ENCODE measurements around the gene APOBEC4. TPM values are rescaled to one million over a fixed set of nuclear protein-coding genes. Genes with fewer than 3 reads are reported as not detected.
A peak's percentile ranks its signal among the peaks of the same experiment; 100 is the strongest.

Gene APOBEC4
- total and polyA plus RNA-seq, 10 of the 15 experiments (the other 5 are each of a cell fraction or from before 2014, with no cell fraction given) = 0.04 to 0.25 (median 0.06) TPM; not detected in 5

DNA sequence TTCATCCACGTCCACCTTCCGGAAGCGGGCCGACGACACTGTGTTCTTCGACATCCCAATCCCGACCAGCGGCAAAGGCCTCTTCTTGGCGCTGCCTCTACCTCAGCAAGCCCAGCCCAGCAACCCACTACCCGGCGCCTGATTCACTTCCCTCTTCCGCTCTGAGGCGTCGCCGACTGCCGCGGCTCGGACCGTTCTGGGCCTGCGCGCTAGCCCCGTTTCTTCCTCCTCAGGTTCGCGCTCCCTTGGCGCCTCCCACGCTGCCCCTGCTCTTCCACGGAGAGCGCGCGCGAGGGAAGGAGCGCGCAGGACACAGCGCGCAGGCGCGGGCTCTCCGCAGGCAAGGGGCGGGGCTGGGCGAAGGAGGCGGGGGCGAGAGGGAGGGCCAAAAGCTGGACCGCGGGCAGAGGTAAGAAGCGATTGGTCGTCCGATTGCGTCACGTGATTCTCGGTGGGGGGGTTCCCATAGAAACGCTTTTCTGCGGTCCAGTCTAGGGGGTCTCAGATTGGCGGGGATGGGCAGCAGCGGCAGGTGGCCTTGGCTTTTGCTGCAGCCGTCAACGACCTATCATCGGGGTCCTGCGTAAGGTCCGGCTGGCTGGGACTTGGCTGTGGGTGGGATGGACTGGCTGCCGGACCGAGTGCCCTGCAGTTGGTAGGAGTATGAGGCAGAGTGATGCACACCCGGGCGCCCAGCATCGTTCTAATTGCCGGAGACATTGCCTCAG, 17.3 kb downstream of the APOBEC4 start, which contains the start of gene ARPC5 (continued):
- TF ChIP-seq, protein P1, sequence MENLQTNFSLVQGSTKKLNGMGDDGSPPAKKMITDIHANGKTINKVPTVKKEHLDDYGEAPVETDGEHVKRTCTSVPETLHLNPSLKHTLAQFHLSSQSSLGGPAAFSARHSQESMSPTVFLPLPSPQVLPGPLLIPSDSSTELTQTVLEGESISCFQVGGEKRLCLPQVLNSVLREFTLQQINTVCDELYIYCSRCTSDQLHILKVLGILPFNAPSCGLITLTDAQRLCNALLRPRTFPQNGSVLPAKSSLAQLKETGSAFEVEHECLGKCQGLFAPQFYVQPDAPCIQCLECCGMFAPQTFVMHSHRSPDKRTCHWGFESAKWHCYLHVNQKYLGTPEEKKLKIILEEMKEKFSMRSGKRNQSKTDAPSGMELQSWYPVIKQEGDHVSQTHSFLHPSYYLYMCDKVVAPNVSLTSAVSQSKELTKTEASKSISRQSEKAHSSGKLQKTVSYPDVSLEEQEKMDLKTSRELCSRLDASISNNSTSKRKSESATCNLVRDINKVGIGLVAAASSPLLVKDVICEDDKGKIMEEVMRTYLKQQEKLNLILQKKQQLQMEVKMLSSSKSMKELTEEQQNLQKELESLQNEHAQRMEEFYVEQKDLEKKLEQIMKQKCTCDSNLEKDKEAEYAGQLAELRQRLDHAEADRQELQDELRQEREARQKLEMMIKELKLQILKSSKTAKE (IDR thresholded peaks at IDR 0.05; ENCODE audit: low read depth, poor library complexity, severe bottlenecking) = no peak
- TF ChIP-seq TCF3 (IDR thresholded peaks at IDR 0.05; ENCODE audit: borderline replicate concordance, insufficient read depth, low read depth, low read length) = no peak
- TF ChIP-seq SIN3A (IDR thresholded peaks at IDR 0.05; ENCODE audit: low read depth, low read length) = peak; percentile 58
- no peak for TF ChIP-seq BCL11A (IDR thresholded peaks at IDR 0.05; ENCODE audit: low read depth, low read length)
- TF ChIP-seq MEF2B (IDR thresholded peaks at IDR 0.05; ENCODE audit: partially characterized antibody, poor library complexity, severe bottlenecking) = peak; percentile 63
- TF ChIP-seq SP1 (IDR thresholded peaks at IDR 0.05; ENCODE audit: low read depth, low read length) = no peak
- no peak for TF ChIP-seq ZNF217 (IDR thresholded peaks at IDR 0.05)
- no peak for TF ChIP-seq HSF1 (IDR thresholded peaks at IDR 0.05; ENCODE audit: low read depth, low read length)
- TF ChIP-seq BACH1 (IDR thresholded peaks at IDR 0.05; ENCODE audit: borderline replicate concordance) = peak; percentile 97
- TF ChIP-seq RAD51 (IDR thresholded peaks at IDR 0.05) = peak; percentile 98
- TF ChIP-seq HDGF (IDR thresholded peaks at IDR 0.05) = peak; percentile 92
- TF ChIP-seq, protein P2, sequence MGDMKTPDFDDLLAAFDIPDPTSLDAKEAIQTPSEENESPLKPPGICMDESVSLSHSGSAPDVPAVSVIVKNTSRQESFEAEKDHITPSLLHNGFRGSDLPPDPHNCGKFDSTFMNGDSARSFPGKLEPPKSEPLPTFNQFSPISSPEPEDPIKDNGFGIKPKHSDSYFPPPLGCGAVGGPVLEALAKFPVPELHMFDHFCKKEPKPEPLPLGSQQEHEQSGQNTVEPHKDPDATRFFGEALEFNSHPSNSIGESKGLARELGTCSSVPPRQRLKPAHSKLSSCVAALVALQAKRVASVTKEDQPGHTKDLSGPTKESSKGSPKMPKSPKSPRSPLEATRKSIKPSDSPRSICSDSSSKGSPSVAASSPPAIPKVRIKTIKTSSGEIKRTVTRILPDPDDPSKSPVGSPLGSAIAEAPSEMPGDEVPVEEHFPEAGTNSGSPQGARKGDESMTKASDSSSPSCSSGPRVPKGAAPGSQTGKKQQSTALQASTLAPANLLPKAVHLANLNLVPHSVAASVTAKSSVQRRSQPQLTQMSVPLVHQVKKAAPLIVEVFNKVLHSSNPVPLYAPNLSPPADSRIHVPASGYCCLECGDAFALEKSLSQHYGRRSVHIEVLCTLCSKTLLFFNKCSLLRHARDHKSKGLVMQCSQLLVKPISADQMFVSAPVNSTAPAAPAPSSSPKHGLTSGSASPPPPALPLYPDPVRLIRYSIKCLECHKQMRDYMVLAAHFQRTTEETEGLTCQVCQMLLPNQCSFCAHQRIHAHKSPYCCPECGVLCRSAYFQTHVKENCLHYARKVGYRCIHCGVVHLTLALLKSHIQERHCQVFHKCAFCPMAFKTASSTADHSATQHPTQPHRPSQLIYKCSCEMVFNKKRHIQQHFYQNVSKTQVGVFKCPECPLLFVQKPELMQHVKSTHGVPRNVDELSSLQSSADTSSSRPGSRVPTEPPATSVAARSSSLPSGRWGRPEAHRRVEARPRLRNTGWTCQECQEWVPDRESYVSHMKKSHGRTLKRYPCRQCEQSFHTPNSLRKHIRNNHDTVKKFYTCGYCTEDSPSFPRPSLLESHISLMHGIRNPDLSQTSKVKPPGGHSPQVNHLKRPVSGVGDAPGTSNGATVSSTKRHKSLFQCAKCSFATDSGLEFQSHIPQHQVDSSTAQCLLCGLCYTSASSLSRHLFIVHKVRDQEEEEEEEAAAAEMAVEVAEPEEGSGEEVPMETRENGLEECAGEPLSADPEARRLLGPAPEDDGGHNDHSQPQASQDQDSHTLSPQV (IDR thresholded peaks at IDR 0.05) = no peak
- 0 out of 4 replicates have a peak, but pooled peaks of 1 of the 2 experiments have one; percentile 8 for TF ChIP-seq SRF (IDR thresholded peaks at IDR 0.05; ENCODE audit: low read depth in 2 of 2, low read length in 2 of 2)
- TF ChIP-seq STAT1 (conservative IDR thresholded peaks at IDR 0.05) = no peak
- TF ChIP-seq, protein P3, sequence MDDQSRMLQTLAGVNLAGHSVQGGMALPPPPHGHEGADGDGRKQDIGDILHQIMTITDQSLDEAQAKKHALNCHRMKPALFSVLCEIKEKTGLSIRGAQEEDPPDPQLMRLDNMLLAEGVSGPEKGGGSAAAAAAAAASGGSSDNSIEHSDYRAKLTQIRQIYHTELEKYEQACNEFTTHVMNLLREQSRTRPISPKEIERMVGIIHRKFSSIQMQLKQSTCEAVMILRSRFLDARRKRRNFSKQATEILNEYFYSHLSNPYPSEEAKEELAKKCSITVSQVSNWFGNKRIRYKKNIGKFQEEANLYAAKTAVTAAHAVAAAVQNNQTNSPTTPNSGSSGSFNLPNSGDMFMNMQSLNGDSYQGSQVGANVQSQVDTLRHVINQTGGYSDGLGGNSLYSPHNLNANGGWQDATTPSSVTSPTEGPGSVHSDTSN (IDR thresholded peaks at IDR 0.05; ENCODE audit: insufficient replicate concordance, low read depth, low read length) = no peak
- TF ChIP-seq ZNF274 (IDR thresholded peaks at IDR 0.05; ENCODE audit: insufficient read depth, insufficient read length) = no peak
- TF ChIP-seq NFYB (IDR thresholded peaks at IDR 0.05; ENCODE audit: insufficient read depth, low read depth, low read length) = no peak
- no peak for TF ChIP-seq STAT3 (IDR thresholded peaks at IDR 0.05; ENCODE audit: low read depth, low read length)
- TF ChIP-seq RBBP5 (conservative IDR thresholded peaks at IDR 0.05) = no peak
- no peak for TF ChIP-seq ELK1 (IDR thresholded peaks at IDR 0.05; ENCODE audit: low read depth, low read length)
